ENCODE measurements around the gene RPL36.

RPL36 gene

DNA sequence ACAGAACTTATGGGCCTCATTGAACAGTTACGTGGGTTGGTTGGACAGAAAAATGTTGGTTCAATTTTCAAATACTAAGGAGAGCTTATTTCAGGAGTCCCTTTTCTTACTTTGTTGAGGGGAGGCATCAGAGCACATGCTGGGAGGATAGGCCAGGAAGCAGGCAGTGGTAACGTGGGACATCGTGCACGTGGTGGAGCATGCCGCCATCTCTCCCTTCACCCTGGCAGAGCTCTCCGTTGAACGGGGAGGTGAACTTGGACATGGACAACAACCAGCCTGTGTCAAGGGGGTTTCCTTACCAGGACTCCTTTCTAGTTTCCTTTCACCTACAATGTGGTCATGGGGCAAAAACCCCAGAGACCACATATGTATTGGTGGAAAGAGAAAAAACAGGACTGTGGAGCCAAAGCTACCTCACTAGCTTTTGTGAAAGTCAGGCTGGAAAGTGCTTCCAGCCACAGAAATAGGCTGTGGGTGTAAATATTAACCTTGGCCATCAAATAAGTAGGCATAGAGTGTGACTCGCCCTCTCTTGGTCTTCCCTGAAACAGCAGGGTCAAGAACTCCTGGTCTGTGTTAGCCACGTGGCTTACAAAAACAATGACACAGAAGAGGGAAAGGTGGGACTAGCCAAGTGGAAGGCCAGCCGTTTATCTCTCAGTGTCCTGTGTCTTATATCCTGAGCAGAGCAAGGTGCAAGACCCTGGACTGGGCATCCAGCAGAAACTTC lies 24.1 kb upstream of the RPL36 start:
- Histone ChIP-seq H3K27me3 (ENCODE audit: insufficient read depth, insufficient read length) (no peaks in the 10 kb centered on the region), H3K36me3 (ENCODE audit: insufficient read depth, insufficient read length, low read length) (peaks cover 94% of the 10 kb centered on the region), H3K4me1 (ENCODE audit: insufficient read depth, insufficient read length) (peaks cover 15% of the 10 kb centered on the region), H3K4me3 (ENCODE audit: insufficient read length, low read depth) (no peak overlapping the region), H3K9me3 (ENCODE audit: insufficient read depth, low read length) (no peaks in the 10 kb centered on the region), H3K9ac (ENCODE audit: insufficient read length, low read depth) (no peak overlapping the region)
- no peak for DNase-seq (ENCODE audit: low read depth, low spot score)
- TF ChIP-seq ZNF274 (IDR thresholded peaks at IDR 0.05; ENCODE audit: low read depth, low read length) (no peak), YY1 (IDR thresholded peaks at IDR 0.05; ENCODE audit: insufficient read depth, insufficient read length) (no peak), SUZ12 (IDR thresholded peaks at IDR 0.05; ENCODE audit: extremely low read depth, insufficient read depth, insufficient read length) (no peak)

GRCh38 chr19:5666921-5667610 lies 23.0 kb upstream of the RPL36 start:
- TF ChIP-seq YY1 (IDR thresholded peaks at IDR 0.05; ENCODE audit: insufficient read depth, insufficient read length), result no peak
- no peak for TF ChIP-seq SUZ12 (IDR thresholded peaks at IDR 0.05; ENCODE audit: extremely low read depth, insufficient read depth, insufficient read length)
- no peak for TF ChIP-seq ZNF274 (IDR thresholded peaks at IDR 0.05; ENCODE audit: low read depth, low read length)
- Histone ChIP-seq H3K4me3 (ENCODE audit: insufficient read length, low read depth) (no peak overlapping the region), H3K9me3 (ENCODE audit: insufficient read depth, low read length) (no peaks in the 10 kb centered on the region), H3K36me3 (ENCODE audit: insufficient read depth, insufficient read length, low read length) (peaks cover 93% of the 10 kb centered on the region), H3K4me1 (ENCODE audit: insufficient read depth, insufficient read length) (peaks cover 15% of the 10 kb centered on the region), H3K27me3 (ENCODE audit: insufficient read depth, insufficient read length) (no peaks in the 10 kb centered on the region), H3K9ac (ENCODE audit: insufficient read length, low read depth) (peak overlapping the region; percentile 42)
- DNase-seq (ENCODE audit: low read depth, low spot score), result no peak

DNA sequence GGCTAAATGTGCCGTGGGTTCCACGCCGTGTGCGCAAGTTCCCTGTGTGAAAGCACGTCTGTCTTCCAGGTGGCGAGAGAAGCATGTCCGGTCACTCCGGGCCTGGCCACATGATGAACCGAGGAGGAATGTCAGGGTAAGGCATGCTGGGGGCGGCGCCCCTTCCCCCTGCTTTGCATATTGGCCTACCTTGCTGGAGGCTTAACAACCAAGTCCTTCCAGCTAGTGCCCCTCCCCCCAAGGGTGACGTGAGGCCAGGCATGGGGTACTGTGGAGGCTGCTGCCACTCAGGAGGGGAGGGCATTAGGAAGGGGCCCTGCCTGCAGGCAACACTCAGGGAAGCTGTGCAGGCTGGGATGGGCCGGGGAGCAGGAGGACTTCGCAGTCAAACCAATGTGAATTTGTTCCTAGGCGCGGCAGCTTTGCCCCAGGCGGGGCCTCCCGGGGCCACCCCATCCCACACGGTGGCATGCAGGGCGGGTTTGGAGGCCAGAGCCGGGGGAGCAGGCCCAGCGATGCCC lies 22.3 kb upstream of the RPL36 start:
- H3K4me3 ChIP-seq (ENCODE audit: insufficient read length, low read depth), result no peak overlapping the region
- peaks cover 15% of the 10 kb centered on the region for H3K4me1 ChIP-seq (ENCODE audit: insufficient read depth, insufficient read length)
- peaks cover 92% of the 10 kb centered on the region for H3K36me3 ChIP-seq (ENCODE audit: insufficient read depth, insufficient read length, low read length)
- peak; percentile 93 for DNase-seq (ENCODE audit: low read depth, low spot score)
- no peaks in the 10 kb centered on the region for H3K27me3 ChIP-seq (ENCODE audit: insufficient read depth, insufficient read length)
- no peaks in the 10 kb centered on the region for H3K9me3 ChIP-seq (ENCODE audit: insufficient read depth, low read length)
- TF ChIP-seq ZNF274 (IDR thresholded peaks at IDR 0.05; ENCODE audit: low read depth, low read length) (no peak), YY1 (IDR thresholded peaks at IDR 0.05; ENCODE audit: insufficient read depth, insufficient read length) (no peak), SUZ12 (IDR thresholded peaks at IDR 0.05; ENCODE audit: extremely low read depth, insufficient read depth, insufficient read length) (no peak)
- peak overlapping the region; percentile 42 for H3K9ac ChIP-seq (ENCODE audit: insufficient read length, low read depth)

DNA sequence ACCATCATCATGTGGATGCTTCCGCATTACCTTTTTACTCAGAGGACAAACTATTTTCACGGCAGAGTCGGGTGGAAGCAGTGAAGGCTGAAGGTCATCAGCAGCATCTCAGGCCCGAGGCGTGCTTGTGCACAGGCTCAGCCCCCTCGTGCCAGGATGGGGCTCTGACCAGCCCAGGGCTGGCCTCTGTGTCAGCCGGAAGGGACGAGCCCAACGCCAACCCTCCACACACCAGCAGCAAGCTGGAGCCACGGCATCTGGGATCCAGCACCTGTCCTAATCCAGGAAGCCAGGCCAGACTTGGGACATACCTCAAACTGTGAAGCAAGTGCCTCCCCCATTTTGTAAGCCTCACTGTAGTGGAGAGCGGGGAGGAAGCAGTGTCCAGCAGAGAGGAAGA lies 20.9 kb upstream of the RPL36 start:
- Histone ChIP-seq H3K4me3 (ENCODE audit: insufficient read length, low read depth) (no peak overlapping the region), H3K27me3 (ENCODE audit: insufficient read depth, insufficient read length) (no peaks in the 10 kb centered on the region), H3K9ac (ENCODE audit: insufficient read length, low read depth) (peak overlapping the region; percentile 36), H3K36me3 (ENCODE audit: insufficient read depth, insufficient read length, low read length) (peaks cover 89% of the 10 kb centered on the region), H3K9me3 (ENCODE audit: insufficient read depth, low read length) (no peaks in the 10 kb centered on the region), H3K4me1 (ENCODE audit: insufficient read depth, insufficient read length) (peaks cover 15% of the 10 kb centered on the region)
- TF ChIP-seq YY1 (IDR thresholded peaks at IDR 0.05; ENCODE audit: insufficient read depth, insufficient read length) (no peak), SUZ12 (IDR thresholded peaks at IDR 0.05; ENCODE audit: extremely low read depth, insufficient read depth, insufficient read length) (no peak), ZNF274 (IDR thresholded peaks at IDR 0.05; ENCODE audit: low read depth, low read length) (no peak)
- DNase-seq (ENCODE audit: low read depth, low spot score), result no peak

- no peak for TF ChIP-seq SUZ12 (IDR thresholded peaks at IDR 0.05; ENCODE audit: extremely low read depth, insufficient read depth, insufficient read length)
- no peak for TF ChIP-seq YY1 (IDR thresholded peaks at IDR 0.05; ENCODE audit: insufficient read depth, insufficient read length)
- TF ChIP-seq ZNF274 (IDR thresholded peaks at IDR 0.05; ENCODE audit: low read depth, low read length), result no peak
Measured at GRCh38 chr19:5671600-5671999, 18.5 kb upstream of the RPL36 start.

DNA sequence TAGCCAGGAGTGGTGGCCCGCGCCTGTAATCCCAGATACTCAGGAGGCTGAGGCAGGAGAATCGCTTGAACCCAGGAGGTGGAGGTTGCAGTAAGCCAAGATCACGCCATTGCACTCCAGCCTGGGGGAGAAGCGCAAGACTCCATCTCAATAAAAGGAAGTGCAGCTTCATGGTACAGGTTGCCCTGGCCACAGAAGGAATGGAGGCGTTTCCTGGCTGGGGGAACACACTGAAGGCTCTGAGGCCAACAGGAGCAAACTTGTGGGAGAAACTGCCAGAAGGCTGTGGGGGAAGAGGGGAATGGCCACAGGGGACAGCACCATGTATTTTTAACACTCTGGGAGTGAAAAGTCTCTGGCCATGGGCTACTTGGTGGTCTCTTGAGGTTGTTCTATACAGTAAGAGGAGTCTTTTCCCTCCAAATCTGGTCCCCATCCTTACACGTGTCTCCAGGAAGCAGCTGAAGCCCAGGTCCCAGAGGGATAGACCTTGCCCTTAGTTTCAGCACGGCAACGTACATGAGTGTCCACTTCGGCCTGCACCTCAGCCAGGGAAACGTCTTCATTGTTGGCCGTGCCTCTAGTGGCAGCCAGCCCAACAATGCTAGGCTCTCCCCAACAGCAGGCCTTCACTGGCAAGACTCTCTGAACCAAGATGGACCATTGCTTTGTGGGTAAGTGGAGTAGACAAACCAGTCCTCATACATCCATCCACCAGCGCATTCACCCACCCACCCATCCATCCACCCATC lies 17.2 kb upstream of the RPL36 start:
- Histone ChIP-seq H3K9ac (ENCODE audit: insufficient read length, low read depth) (no peak overlapping the region), H3K27me3 (ENCODE audit: insufficient read depth, insufficient read length) (no peaks in the 10 kb centered on the region), H3K36me3 (ENCODE audit: insufficient read depth, insufficient read length, low read length) (peaks cover 80% of the 10 kb centered on the region), H3K4me3 (ENCODE audit: insufficient read length, low read depth) (no peak overlapping the region), H3K4me1 (ENCODE audit: insufficient read depth, insufficient read length) (peaks cover 13% of the 10 kb centered on the region), H3K9me3 (ENCODE audit: insufficient read depth, low read length) (no peaks in the 10 kb centered on the region)
- no peak for TF ChIP-seq YY1 (IDR thresholded peaks at IDR 0.05; ENCODE audit: insufficient read depth, insufficient read length)
- no peak for TF ChIP-seq ZNF274 (IDR thresholded peaks at IDR 0.05; ENCODE audit: low read depth, low read length)
- no peak for DNase-seq (ENCODE audit: low read depth, low spot score)

More at GRCh38 chr19:5671600-5671999, 18.5 kb upstream of the RPL36 start:
- DNase-seq (ENCODE audit: low read depth, low spot score), result no peak
- Histone ChIP-seq H3K9ac (ENCODE audit: insufficient read length, low read depth) (no peak overlapping the region), H3K36me3 (ENCODE audit: insufficient read depth, insufficient read length, low read length) (peaks cover 80% of the 10 kb centered on the region), H3K4me1 (ENCODE audit: insufficient read depth, insufficient read length) (peaks cover 19% of the 10 kb centered on the region), H3K4me3 (ENCODE audit: insufficient read length, low read depth) (no peak overlapping the region), H3K9me3 (ENCODE audit: insufficient read depth, low read length) (no peaks in the 10 kb centered on the region), H3K27me3 (ENCODE audit: insufficient read depth, insufficient read length) (no peaks in the 10 kb centered on the region)
